Activated CD8-positive, alpha-beta memory T cell treated with anti-CD3 and anti-CD28 coated beads for 24 hours (primary cell): ENCODE measurements around the gene PLN.

Source experiments
- DNase-seq: peaks from one replicate; pipeline ENCODE4 v3.0.0-alpha.2; 2020

The PLN gene

DNA sequence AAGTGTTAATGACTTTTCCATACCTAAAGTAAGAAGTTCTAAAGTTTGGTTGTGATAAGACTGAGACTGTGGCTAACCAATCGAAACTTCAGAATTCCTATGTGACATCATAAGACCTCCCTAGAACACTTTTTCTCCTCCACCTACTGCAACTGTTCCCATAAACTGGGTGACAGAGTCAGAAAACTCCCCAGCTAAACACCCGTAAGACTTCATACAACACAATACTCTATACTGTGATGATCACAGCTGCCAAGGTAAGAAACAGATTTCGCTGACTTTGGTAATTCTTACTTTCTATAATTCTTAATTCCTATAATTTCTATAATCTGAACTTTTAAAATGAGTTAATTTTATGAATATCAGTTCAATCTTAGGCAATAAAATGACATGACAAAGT is at the start of gene PLN:
Gene PLN, plus strand, starts transcription at position 161 of the 400 bp plus-strand sequence. CDS start 10,626 bp downstream, outside the sequence.
- no peak for DNase-seq

DNA sequence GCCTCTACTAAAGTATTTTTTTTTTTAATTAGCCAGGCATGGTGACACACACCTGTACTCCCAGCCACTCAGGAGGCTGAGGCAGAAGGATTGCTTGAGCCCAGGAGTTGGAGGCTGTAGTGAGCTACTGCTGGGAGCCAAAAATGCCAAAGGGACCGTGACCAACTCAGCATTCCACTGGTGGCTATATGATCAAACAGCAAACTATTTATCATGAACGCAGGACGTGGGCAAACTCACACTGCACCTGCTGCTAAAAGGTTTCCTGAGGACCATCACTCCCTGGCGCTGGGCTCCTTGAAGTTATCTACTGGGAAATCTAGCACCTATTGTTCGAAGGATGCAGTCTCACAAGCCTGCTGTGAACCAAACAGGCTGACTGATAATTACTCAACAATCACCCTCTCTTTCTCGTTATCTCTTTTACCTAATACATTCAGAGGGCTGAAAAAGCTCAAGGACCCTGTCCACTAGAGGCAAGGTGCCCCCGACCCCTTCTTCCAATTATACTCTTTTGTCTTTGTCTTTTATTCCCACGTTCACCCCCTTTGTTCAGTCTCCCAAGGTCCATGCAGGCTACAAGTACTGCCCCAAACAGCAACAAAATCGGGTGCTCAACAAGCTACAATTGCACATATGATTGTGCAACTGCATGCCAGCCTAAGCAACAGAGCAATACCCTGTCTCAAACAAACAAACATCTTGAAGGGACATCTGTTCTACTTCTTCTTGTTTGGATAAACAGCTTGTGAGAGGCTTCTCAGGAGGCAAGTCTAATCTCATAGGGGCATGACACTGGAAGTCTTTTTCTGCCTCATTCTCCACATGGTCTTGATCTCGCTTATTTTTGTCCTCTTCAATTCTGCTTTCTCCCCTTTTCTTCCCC is 47.7 kb upstream of the PLN start:
- no peak for DNase-seq

DNA sequence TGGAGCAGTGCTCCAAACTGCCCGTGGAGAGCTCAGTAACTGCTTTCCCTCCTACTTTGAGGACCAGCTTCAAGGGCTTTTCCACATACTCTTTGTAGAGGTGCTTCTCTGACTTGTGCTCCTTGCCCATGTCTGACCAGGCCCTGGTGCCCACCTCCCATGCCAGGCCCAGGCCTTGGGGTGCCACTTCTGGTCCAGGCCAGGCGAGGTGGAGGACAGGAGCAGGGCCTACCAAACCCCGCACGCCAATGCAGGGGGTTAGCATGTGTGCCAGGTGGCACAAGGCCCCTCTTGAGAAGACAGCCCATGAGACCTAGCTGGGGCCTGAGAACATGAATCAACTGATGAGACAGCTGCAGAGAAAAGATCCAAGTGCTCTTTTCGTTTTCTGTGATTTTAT is 47.0 kb upstream of the PLN start:
- no peak for DNase-seq

DNA sequence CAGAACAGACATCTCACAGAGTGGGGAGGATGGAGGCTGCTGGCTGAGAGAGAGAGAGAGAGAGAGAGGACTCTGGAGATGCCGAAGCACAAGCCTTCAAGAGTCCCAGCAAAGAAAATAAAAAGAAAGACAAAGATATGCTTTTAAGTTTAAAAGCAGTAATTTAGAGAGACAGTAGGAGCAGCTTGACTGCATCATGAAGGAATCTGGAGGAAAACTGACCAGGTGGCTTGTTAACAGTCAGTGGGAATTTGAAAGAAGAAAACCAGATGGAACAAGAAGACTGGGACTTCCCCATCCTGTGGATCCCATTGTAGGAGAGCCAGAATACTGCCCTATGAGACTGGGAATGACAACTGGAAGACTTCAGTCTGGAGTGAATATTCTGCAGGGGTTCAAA is 46.3 kb upstream of the PLN start:
- DNase-seq = no peak

DNA sequence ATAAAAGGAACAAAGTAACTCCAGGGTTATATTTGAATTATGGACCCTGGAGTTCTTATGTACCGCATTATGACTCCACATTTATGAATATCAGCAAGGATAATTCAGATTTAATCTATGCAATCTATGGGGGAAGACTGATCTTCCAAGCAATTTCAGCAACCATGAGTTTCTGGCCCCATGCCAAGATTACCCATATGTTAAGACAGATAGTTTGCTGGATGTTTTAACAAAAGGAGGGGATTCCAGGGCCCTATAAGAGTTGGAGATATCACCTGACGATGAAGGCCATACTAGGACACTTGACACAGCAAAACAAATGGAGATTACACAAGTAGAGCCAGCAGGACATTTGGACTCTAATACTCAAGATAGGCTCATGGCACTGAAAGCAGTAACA is 45.9 kb upstream of the PLN start:
- DNase-seq = no peak

DNA sequence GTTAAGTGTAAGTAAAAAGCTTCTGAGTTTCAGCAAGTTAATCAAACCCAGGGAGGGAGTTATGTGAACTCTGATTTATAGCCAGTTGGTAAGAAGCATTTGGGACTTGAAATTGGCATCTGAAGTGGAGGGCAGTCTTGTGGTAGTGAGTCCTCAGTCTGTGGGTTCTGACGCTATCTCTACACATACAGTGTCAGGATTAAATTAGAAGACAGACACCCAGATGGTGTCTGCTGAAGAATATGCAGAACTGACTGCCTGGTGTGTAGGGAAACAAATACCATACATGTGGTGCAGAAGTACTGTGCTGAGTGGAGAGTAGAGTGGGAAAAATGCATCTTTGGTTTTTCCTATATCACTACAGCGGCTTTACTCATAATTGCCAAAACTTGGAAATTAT is 43.5 kb upstream of the PLN start:
- DNase-seq = no peak

DNA sequence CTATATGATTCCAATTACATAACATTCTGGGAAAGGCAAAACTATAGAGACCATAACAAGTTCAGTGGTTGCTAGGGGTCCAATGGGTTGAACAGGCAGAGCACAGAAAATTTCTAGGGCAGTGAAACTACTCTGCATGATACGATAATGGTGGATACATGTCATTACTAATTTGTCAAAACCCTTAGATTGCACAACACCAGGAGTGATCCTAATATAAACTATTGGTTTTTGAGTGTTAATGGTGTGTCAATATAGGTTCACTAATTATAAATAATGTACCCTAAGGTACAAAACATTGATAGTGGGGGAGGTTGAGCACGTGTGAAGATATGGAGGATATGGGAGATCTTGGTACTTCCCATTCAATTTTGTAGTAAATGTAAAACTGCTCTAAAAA is 42.4 kb upstream of the PLN start:
- no peak for DNase-seq

DNA sequence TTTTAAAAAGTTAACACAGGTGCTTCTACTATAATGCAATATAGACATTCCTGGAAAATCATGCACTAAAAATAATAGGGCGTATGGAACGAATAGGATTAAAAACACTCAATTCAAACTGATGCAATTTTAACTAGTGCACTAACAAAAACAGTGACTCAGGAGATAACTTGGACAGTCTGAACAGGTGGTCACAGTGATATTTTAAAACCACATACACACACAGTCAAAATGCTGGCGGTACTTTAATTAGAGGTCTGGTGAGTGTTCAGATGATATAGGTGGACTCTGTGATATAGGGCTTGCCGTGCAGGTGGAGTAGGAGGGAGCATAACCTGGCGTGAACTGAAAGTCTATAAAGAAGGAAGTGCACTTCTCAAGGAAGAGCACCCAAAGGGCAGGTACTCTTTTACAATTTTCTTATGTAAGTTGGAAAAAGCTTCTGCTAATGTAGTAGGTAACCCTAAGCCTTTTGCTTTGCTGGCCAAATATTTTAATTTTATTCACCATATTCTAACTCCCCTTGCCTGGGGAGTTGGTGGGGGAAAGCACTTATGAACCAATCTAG is 41.9 kb upstream of the PLN start:
- DNase-seq = no peak

DNA sequence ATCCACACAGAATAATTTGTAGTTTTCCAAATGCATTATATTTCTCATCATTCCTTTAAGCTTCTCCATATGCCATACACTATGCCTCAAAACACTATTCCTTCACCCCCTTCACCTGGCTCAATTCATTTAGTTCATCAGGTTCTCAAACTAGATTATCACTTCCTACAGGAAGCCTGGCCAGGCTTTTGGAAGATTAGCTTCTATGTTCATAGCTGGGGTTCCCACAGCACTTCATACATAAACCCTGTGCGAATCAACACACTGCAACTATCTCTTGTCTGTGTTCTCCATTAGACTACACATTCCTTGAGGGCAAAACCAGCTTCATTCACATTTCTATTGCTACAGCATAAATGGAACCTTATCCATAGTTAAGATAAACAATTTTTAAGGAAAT is 40.5 kb upstream of the PLN start:
- DNase-seq = no peak

DNA sequence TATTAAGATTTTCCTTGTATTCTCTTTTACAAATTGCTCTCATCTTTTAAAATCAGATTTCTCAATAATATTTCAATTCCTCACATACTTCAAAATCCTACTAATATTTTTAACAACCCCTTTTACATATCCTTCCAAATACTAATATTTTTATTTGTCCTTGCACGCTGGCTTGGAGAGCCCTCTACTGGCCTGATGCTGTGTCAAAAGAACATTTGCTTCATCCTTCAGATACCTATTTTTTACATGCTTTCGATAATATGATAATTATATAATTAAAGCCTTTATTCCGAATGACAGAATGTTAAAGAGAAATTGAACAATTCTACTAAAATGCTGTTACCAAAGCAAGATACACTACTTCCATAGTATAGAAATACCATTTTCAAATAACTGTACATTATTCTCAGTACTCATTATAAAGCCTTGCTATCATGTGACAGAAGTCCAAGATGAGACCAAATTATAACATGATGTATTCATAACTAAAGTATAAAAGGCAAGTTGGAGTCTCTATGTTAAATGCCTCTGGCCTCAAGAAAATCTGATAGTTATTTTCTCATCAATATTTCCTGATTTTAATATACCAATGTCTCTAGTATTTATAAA is 39.0 kb upstream of the PLN start:
- no peak for DNase-seq

DNA sequence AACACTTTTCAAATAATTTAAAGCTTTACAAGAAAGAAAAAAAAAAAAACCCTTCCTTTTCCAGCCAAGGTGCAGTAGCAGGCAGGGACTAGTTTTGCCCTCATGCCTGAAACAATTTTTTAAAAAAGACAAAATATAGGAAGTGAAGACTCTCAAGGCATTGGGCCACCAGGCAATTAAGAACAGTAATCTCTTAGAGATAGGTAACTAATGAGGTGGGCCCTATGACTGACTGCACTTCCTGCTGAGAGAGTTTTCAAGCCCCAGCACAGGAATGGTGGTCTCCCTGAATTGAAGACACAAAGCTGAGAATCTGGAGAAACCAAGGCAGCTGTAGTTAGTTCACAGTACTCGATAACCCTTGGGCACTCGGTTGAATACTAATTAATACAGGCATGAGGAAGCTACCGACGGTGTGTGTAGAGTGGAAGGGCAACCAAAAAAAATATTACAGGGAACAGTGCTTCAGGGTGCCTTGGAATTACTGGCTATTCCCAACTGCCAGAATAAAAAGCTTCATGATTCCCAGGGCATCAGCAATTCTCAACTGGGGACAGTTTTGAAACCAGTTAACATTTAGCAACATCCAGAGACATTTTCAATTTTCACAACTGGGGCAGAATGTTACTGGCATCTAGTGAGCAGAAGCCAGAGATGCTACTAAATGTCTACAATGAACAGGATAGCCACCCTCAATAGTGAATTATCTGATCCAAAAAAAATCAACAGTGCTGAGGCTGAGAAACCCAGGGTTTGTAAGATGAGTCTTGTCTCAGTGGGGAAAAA is 36.0 kb upstream of the PLN start:
- no peak for DNase-seq

DNA sequence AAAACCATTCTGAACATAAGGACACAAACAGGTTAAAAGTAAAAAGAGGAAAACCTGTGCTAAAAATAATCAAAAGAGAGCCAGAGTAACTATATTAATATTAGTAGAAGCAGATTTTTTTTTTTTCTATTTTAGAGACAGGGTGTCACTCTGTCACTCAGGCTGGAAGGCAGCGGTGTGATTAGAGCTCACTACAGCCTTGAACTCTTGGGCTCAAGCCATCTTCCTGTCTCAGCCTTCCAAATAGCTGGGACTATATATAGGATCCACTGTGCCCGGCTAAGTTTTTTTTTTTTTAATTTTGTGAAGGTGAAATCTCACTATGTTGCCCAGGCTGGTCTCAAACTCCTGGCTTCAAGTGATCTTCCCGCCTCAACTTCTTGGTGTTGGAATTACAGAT is 33.4 kb upstream of the PLN start:
- DNase-seq = no peak

DNA sequence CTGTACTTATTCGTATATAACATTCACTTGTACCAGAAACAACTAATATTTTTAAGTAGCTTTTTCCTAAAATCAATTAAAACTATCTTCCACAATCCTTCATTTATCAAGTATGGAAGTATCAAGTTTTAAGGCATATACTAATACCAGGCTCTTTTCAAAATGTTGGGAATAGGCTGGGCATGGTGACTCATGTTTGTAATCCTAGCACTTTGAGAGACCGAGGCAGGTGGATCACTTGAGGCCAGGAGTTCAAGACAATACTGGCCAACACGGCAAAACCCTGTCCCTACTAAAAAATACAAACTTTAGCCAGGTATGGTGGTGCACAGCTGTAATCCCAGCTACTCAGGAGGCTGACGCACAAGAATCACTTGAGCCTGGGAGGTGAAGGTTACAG is 25.7 kb upstream of the PLN start:
- no peak for DNase-seq

DNA sequence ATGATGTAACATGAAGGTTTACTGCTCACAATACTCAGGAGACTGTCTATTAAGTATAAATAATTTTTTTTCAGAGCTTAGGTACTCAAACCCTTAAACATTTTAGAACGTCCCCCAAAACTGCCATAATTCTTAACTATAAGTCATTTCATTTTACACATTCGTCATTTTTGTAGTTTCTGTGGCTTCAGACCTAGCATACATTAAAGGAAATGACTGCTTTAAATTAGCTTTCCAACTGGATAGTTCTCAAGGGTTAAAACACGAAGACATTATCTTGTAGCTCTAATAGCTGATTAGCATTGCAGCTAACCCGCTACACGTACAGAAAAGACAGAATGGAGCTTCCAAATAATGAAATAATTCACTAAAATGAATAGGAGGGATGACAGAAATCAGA is 24.9 kb upstream of the PLN start:
- no peak for DNase-seq

DNA sequence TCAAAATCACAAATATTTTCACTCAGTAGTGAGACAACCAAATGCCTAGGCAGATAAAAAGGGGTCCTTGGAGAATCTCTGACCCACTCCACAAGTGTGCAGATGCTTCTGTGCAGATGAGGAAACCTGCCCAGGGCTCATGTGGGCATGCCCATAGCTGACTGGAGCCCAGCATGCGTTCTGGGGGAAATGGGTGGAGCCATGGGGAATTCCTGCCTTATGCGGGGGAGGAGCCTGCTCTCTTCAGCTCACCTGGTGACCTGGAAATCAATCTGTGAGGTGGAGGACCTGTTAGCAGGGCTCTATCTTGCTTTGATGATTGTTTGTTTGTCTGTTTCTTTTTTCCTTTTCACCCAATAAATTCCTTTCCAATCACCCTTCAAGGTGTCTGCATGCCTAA is 23.4 kb upstream of the PLN start:
- DNase-seq = no peak

DNA sequence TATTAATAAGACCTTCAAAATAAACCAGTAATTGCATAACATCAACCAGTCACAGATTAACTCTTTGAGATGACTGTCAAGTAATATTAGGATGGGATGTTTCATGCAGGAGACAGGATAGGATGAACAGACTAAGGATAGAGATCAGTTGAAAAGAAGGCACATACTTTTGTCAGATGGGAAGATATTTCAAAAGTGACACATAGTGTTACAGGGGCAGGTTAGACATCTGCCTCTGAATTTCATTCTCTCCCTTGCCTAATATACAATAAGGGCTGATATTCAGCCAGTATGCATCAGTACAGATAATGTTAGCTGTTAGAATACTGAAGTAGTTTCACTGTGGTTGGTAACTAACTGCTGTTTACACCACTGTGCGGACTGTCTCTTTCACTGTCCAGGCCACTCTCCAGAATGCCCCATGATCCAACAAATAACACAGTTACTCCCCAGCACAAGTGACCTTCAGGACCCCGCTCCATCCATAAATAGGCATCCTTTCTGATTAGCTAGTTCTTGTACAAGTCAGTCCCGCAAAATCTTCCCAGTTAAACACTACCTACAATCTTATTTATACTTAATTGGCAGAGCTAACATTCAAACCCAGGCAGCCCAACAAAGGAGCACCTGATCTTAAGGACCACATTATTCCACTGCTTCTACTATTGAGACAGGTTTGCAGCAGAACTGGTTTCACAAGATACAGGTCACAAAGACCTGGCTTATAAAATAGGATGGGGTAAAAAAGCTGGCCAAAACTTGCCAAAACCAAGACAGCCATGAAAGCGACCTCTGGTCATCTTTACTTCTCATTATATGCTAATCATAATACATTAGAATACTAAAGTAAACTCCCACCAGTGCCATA is 21.9 kb upstream of the PLN start:
- DNase-seq = no peak

DNA sequence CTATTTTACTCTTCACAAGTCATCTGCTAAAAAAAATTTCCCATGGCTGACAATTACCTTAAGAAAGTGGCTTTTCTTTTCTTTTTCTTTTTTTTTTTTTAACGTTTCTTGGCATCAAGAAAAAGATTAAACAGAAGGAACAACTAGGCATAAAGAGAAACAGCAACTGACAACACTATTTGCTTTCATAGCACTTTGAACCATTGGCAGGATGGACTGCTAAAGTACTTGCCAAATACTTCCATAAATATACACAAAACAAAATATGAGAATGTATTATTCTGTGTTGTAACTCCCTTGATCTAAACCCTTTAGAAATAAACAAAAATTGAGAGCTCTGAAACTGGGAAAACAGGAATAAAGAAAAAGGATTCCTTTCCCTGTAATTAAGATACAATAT is 20.0 kb upstream of the PLN start:
- DNase-seq = no peak

DNA sequence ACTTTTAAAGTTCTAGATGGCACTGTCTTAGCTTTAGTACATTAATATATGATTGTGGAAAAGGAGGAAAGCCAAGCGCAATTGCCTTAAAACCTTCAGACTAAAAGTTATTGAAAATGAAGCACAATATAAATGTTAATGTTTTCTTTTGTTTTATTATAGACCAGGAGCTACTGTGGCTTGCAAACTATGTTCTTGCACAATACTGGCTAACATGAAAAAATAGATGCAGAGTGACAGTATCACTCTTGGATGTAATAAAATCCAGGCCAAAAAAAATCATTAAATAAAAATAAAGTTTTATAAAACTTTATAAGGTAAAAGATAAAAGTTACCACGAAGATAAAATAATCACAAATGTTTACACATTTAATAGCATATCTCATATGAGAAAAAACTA is 18.3 kb upstream of the PLN start:
- DNase-seq = no peak

DNA sequence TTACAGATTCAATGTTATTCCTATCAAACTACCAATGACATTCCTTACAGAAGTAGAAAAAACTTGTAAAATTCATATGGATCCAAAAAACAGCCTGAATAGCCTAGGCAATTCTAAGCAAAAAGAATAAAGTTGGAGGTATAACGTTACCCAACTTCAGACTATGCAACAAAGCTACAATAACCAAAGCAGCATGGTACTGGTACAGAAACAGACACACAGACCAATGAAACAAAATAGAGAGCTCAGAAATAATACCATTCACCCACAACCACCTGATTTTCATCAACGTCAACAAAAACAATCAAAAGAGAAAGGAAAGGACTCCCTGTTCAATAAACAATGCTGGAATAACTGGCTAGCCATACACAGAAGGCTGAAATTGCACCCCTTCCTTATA is 17.2 kb upstream of the PLN start:
- DNase-seq = no peak

DNA sequence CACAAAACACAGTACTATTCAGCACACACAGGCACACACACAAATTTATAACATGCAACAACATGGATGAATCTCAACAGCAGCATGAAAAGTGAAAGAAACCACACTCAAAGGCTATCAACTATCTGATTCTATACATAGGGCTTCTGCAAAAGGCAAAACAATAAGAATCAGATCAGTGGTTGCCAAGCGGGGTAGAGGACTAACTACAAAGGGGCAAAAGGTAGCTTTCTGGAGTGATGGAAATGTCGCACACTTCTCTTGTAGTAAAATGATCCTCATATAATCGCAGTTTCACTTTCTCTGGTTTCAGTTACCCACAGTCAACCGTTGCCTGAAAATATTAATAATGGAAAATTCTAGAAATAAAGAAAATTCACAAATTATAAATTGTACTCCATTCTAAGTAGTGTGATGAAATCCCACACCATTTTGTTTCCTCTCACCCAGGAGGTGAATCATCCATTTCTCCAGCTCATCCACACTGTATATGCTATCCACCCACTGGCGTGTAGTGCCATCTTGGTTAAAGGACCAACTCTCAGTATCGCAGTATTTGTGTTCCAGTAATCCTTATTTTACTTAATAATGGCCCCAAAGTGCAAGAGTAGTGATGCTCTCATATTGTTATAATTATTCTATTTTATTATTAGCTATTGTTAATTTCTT is 12.8 kb upstream of the PLN start:
- no peak for DNase-seq

DNA sequence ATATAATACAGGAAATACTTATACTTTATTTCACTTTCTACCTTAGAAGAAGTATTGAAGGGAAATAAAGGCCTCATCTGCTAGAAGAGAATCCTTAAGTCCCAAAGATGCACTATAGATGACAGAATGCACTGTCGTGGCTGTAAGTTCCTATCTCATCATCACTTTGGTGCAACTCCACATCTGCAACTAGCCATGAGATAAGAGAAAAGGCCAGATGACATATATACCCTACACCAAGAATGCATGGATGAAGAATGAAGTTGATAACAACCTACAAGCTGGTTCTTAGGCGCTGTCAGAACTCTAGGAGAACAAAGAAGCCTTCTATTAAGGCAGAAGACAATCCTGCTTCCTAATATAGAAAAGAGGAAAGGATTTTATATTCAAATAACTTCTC is 11.6 kb upstream of the PLN start:
- no peak for DNase-seq

DNA sequence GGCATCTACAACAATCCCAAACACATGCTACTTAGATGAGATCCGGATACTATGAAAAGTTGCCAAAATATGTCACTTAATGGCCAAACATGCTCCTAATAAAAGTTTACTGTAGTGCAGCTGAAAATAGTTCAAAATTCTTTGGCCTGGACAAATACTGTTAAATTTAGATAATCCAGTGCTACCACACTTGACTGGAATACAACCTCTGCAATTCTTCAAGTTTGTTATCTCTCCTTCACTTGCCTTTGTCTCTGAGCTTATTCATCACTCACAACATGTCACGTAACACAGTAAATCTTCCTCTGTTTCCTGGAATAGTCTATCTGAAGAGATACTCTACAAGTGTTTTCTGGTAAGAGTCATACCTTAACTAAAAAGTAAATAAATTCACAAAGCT is 10.5 kb upstream of the PLN start:
- no peak for DNase-seq
